ENCODE results near the gene CD81. TPM values are rescaled to one million over a fixed set of nuclear protein-coding genes. Genes with fewer than 3 reads are reported as not detected.

The CD81 gene
- total RNA-seq, 1 experiment from 2014 or later, result 296 TPM

DNA sequence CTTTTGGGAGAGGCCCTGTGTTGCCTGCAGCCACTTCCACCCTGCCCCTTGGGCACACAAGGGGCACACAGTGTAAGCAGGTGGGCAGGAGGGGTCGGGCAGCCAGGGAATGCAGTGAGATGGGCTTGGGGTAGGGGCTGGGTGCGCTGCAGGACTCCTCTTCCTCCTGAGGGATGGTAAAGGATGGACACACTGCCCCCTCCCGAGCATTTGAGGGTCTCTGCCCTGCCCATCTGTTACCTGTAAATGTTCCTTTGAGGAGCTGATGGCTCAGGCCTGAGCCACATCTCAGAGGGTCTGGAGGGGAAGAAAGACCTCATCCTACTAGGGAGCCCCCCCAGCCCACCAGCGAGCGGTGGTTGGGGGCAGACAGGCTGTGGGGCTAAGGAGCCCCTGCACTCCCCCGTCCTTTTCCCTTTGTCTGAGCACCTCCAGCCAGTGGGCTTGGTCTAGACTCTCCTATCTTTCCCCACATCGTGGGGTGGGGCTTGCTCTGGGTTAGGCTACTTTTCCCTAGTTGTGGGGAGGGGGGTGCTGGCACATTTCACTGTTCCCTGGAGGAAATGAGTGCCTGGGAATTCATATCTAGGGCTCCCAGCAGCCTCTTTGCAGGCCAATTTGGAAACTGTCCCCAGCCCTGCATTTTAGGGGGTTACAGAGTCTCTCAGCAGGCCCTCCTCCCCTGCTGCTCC, 21.7 kb downstream of the CD81 start:
- ATAC-seq, result no peak
- BruUV-seq (replicated peaks), result no TSS peak
- TF ChIP-seq SRF (IDR thresholded peaks at IDR 0.05; ENCODE audit: low read depth), result no peak
- no peak for TF ChIP-seq TCF7L2 (IDR thresholded peaks at IDR 0.05; ENCODE audit: borderline replicate concordance, extremely low read depth, insufficient read depth, insufficient read length)
- TF ChIP-seq POLR2AphosphoS5 (IDR thresholded peaks at IDR 0.05; ENCODE audit: low read depth, low read length), result peak; percentile 17; the same call in 1 of the 2 replicates
- Histone ChIP-seq H3K4me2 (ENCODE audit: low read length) (peak overlapping the region; percentile 90), H3K27ac (ENCODE audit: low read depth, low read length) (peak overlapping the region; percentile 83), H3K9me3 (ENCODE audit: control insufficient read depth in 1 of 2, insufficient read depth in 1 of 2, low read depth in 1 of 2, low read length in 2 of 2) (no peaks in the 10 kb centered on the region), H4K20me1 (ENCODE audit: insufficient read depth) (no peaks in the 10 kb centered on the region), H3K9ac (ENCODE audit: low read length) (peak overlapping the region; percentile 88), H3K27me3 (ENCODE audit: insufficient read depth, low read length) (no peaks in the 10 kb centered on the region), H3K9me2 (ENCODE audit: insufficient read depth) (no peaks in the 10 kb centered on the region), H3K36me3 (ENCODE audit: control insufficient read depth in 1 of 2, insufficient read depth in 2 of 2, low read length in 2 of 2) (peaks cover 12 to 17% of the 10 kb centered on the region in 2 experiments; a peak in 3 of 4 replicates), H2AFZ (ENCODE audit: low read depth, low read length, poor library complexity, severe bottlenecking) (no peak overlapping the region), H3K4me1 (ENCODE audit: control insufficient read depth in 1 of 2, insufficient read depth in 2 of 2, low read length in 2 of 2) (peaks cover 16 to 27% of the 10 kb centered on the region in 2 experiments), H3K4me3 (replicated peaks in 1 of 2; ENCODE audit: low read depth in 1 of 2, low read length in 2 of 2) (peak overlapping the region; percentile 88 to 100), H3K79me2 (ENCODE audit: insufficient read depth, low read length) (peaks cover 27% of the 10 kb centered on the region)
- RAD21 ChIA-PET (ENCODE audit: low non-redundant PET in 1 of 2, low total read pairs in 2 of 2, uncharacterized antibody in 2 of 2, unreplicated experiment in 2 of 2), result interaction anchor here (0.8 to 1.9 kb wide), 2 partner anchors 22 to 94 kb away, joined by 3 to 6 read pairs; no protein-coding TSS in a partner anchor
- CTCF ChIA-PET, result interaction anchor here (0.6 kb wide), 1 partner anchor 23 kb away, joined by 3 read pairs; no protein-coding TSS in a partner anchor
- POLR2A ChIA-PET, result interaction anchor here (1.2 kb wide), 1 partner anchor 22 kb away, joined by 3 read pairs; the partner anchor contains the start of gene CD81
- no peak for DNase-seq (ENCODE audit: low read depth, low spot score)
- intact Hi-C loops (cut with micrococcal nuclease), result no loop called here

- Histone ChIP-seq H3K9me2 (ENCODE audit: insufficient read depth) (no peaks in the 10 kb centered on the region), H3K79me2 (ENCODE audit: insufficient read depth, low read length) (peaks cover 20% of the 10 kb centered on the region), H3K9me3 (ENCODE audit: control insufficient read depth in 1 of 2, insufficient read depth in 1 of 2, low read depth in 1 of 2, low read length in 2 of 2) (no peaks in the 10 kb centered on the region), H3K27me3 (ENCODE audit: insufficient read depth, low read length) (no peaks in the 10 kb centered on the region), H2AFZ (ENCODE audit: low read depth, low read length, poor library complexity, severe bottlenecking) (no peak overlapping the region), H3K27ac (ENCODE audit: low read depth, low read length) (peak overlapping the region; percentile 83), H3K4me1 (ENCODE audit: control insufficient read depth in 1 of 2, insufficient read depth in 2 of 2, low read length in 2 of 2) (peaks cover 16 to 27% of the 10 kb centered on the region in 2 experiments), H3K9ac (ENCODE audit: low read length) (peak overlapping the region; percentile 88), H4K20me1 (ENCODE audit: insufficient read depth) (no peaks in the 10 kb centered on the region), H3K4me2 (ENCODE audit: low read length) (peak overlapping the region; percentile 90), H3K36me3 (ENCODE audit: control insufficient read depth in 1 of 2, insufficient read depth in 2 of 2, low read length in 2 of 2) (peaks cover 12 to 17% of the 10 kb centered on the region in 2 experiments; a peak in 3 of 4 replicates), H3K4me3 (replicated peaks in 1 of 2; ENCODE audit: low read depth in 1 of 2, low read length in 2 of 2) (peak overlapping the region; percentile 88 to 100)
- POLR2A ChIA-PET, result interaction anchor here (1.5 to 2.2 kb wide), 3 partner anchors 17 to 24 kb away, joined by 4 to 7 read pairs (median 4); partner anchors contain the start of gene CD81
- BruUV-seq (replicated peaks), result TSS peak; percentile 67
- intact Hi-C loops (cut with micrococcal nuclease), result loop anchor here (1.0 to 5.0 kb wide), 5 partner anchors 20 to 534 kb away; no protein-coding TSS in a partner anchor
- DNase-seq (ENCODE audit: low read depth, low spot score) (no peak), ATAC-seq (peak; percentile 25)
- CTCF ChIA-PET, result interaction anchor here (1.6 to 5.0 kb wide), 3 partner anchors 21 to 94 kb away, joined by 4 to 42 read pairs (median 20); no protein-coding TSS in a partner anchor
- TF ChIP-seq ZNF274 (IDR thresholded peaks at IDR 0.05; ENCODE audit: low read depth, low read length), result no peak
- TF ChIP-seq POLR2AphosphoS5 (IDR thresholded peaks at IDR 0.05; ENCODE audit: low read depth, low read length), result no peak
- no peak for TF ChIP-seq EGR1 (IDR thresholded peaks at IDR 0.05; ENCODE audit: low read depth)
- no peak for TF ChIP-seq MAX (IDR thresholded peaks at IDR 0.05)
- TF ChIP-seq ATF3 (IDR thresholded peaks at IDR 0.05), result no peak
- no peak for TF ChIP-seq SIN3A (IDR thresholded peaks at IDR 0.05; ENCODE audit: low read depth)
- no peak for TF ChIP-seq YY1 (IDR thresholded peaks at IDR 0.05; ENCODE audit: extremely low read depth, insufficient replicate concordance, low read depth, low read length)
- peak; percentile 51; the same call in 1 of the 2 replicates for TF ChIP-seq ZFX (IDR thresholded peaks at IDR 0.05)
- RAD21 ChIA-PET (ENCODE audit: low non-redundant PET in 1 of 2, low total read pairs in 2 of 2, uncharacterized antibody in 2 of 2, unreplicated experiment in 2 of 2), result interaction anchor here in 1 of 2 experiments (1.2 to 2.0 kb wide), 3 partner anchors 21 to 132 kb away, joined by 4 to 7 read pairs (median 6); no protein-coding TSS in a partner anchor
These were observed 22.5 kb downstream of the CD81 start for GRCh38 chr11:2399488-2400068.

Data from HCT116 (cell line).